ENCODE data around the gene PTPN6.

PTPN6 gene

DNA sequence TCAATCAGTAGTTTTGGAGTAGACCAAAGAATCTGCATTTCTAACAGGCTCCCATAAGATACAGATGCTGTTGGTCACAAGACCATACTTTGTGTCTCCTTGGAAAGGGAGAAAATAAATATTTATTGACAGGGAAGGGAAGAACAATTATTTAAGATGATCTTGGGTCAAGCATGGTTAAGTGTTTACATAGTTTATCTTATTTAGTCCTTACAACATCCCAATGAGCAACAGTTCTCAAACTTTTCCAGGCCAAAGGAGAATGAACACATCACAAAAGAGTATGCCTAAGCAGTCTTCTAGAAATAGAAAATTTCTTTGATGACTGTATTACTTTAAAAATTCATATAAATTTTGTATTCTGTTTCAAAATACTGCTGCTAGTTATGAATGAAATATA, 58.4 kb downstream of the PTPN6 start:
- no peak for DNase-seq (ENCODE audit: low read depth in 2 of 2)
